Measurements from ENCODE around the gene ELOVL5.

DNA sequence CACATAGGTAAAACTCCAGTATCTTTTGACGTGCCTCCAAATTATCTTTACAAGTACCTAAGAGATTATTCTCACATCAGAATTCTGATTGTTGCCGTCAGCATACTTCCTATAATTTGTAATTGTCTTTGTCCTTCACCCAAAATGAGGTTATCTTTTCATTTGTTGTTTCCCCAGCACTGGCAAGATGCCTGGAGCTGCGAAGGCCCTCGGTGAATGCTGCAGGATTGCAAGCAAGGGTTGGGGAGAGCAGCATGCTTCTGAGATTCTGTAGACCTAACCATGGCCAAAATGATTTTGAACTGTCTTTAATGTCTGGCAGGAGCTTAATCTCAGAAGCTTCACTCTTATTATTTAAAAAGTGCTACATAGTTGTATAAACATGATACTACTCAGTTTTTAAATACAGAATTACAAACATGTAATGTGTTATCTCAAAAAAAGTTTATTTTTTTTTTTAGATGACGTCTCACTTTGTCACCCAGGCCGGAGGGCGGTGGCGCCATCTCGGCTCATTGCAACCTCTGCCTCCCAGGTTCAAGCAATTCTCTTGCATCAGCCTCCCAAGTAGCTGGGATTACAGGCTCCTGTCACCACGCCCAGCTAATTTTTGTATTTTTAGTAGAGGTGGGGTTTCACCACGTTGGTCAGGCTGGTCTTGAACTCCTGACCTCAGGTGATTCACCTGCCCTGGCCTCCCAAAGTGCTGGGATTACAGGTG lies 88.7 kb downstream of the ELOVL5 start:
- TF ChIP-seq, protein P1, sequence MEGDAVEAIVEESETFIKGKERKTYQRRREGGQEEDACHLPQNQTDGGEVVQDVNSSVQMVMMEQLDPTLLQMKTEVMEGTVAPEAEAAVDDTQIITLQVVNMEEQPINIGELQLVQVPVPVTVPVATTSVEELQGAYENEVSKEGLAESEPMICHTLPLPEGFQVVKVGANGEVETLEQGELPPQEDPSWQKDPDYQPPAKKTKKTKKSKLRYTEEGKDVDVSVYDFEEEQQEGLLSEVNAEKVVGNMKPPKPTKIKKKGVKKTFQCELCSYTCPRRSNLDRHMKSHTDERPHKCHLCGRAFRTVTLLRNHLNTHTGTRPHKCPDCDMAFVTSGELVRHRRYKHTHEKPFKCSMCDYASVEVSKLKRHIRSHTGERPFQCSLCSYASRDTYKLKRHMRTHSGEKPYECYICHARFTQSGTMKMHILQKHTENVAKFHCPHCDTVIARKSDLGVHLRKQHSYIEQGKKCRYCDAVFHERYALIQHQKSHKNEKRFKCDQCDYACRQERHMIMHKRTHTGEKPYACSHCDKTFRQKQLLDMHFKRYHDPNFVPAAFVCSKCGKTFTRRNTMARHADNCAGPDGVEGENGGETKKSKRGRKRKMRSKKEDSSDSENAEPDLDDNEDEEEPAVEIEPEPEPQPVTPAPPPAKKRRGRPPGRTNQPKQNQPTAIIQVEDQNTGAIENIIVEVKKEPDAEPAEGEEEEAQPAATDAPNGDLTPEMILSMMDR (IDR thresholded peaks at IDR 0.05; ENCODE audit: insufficient read depth, low read length, poor library complexity, severe bottlenecking): no peak
- TF ChIP-seq EZH2phosphoT487 (conservative IDR thresholded peaks at IDR 0.05; ENCODE audit: low read length): no peak

All from SU-DHL-6 (cell line).